WTC11 (cell line): ENCODE results near the gene RACGAP1. TPM values are rescaled to one million over a fixed set of nuclear protein-coding genes. Genes with fewer than 3 reads are reported as not detected.

ENCODE experiments used
- ATAC-seq: fragments of 200-7000 bp; cut with Tn5 transposase; 2 replicates; pipeline ENCODE4 v1.10.0; 2021; ENCODE audit warnings: mild to moderate bottlenecking, moderate library complexity
- CTCF ChIA-PET: fragments of 300-600 bp; sonication (Branson Sonifier 250); formaldehyde crosslinking; loops from one replicate; lab custom pipeline; 2021; ENCODE audit warnings: antibody characterized with exemption; lab: Charles Lee
- POLR2A ChIA-PET: fragments of 350-600 bp; sonication (Branson Sonifier 250); formaldehyde crosslinking; loops from one replicate; lab custom pipeline; 2021; ENCODE audit warnings: antibody characterized with exemption; lab: Charles Lee
- DNase-seq: peaks from one replicate; pipeline ENCODE4 v3.0.0; 2021; ENCODE audit warnings: low spot score
- H3K27ac Mint-ChIP-seq: 2 replicates; pipeline ENCODE4 v1.8.0; 2021; ENCODE audit warnings: mixed read lengths
- H3K27me3 Mint-ChIP-seq: 2 replicates; pipeline ENCODE4 v1.8.0; 2021; ENCODE audit warnings: low read depth, mild to moderate bottlenecking, moderate library complexity, mixed read lengths
- H3K36me3 Mint-ChIP-seq: 2 replicates; pipeline ENCODE4 v1.8.0; 2021; ENCODE audit warnings: mixed read lengths
- H3K4me1 Mint-ChIP-seq: 2 replicates; pipeline ENCODE4 v1.8.0; 2022; ENCODE audit warnings: mixed read lengths
- H3K4me3 Mint-ChIP-seq: 2 replicates; pipeline ENCODE4 v1.8.0; 2021; ENCODE audit warnings: mild to moderate bottlenecking, moderate library complexity, mixed read lengths
- H3K9me3 Mint-ChIP-seq: 2 replicates; pipeline ENCODE4 v1.8.0; 2021; ENCODE audit warnings: mixed read lengths
- EMX1 ChIP-seq: fragments of 250-450 bp; sonication (Bioruptor Pico); IDR thresholded peaks from 2 replicates; pipeline ENCODE4 v1.8.0; 2021; ENCODE audit warnings: mild to moderate bottlenecking
- FOXP1 ChIP-seq: sonication (generic); formaldehyde crosslinking; IDR thresholded peaks from 2 replicates; pipeline ENCODE4 v1.8.0; 2022; ENCODE audit warnings: missing genetic modification reagents, mild to moderate bottlenecking, moderate library complexity, borderline replicate concordance
- GTF2I ChIP-seq: fragments of 250-450 bp; sonication (Bioruptor Pico); conservative IDR thresholded peaks from 2 replicates; pipeline ENCODE4 v1.4.0; 2021; ENCODE audit warnings: mild to moderate bottlenecking
- MYBL2 ChIP-seq: sonication (generic); formaldehyde crosslinking; IDR thresholded peaks from 2 replicates; pipeline ENCODE4 v1.8.1; 2023; ENCODE audit warnings: mild to moderate bottlenecking, moderate library complexity, missing genetic modification reagents
- NFYB ChIP-seq: sonication (generic); formaldehyde crosslinking; conservative IDR thresholded peaks from 2 replicates; pipeline ENCODE4 v1.8.0; 2022; ENCODE audit warnings: low read depth, missing genetic modification reagents
- RORB ChIP-seq: fragments of 250-450 bp; sonication (Bioruptor Pico); IDR thresholded peaks from 2 replicates; pipeline ENCODE4 v1.9.0; 2021; ENCODE audit warnings: mild to moderate bottlenecking
- SMAD4 ChIP-seq: sonication (generic); formaldehyde crosslinking; IDR thresholded peaks from 2 replicates; pipeline ENCODE4 v1.8.0; 2022; ENCODE audit warnings: mild to moderate bottlenecking, missing genetic modification reagents
- SOX15 ChIP-seq: fragments of 250-450 bp; sonication (Bioruptor Pico); IDR thresholded peaks from 2 replicates; pipeline ENCODE4 v1.9.0; 2021; ENCODE audit warnings: mild to moderate bottlenecking
- TEAD4 ChIP-seq: sonication (generic); formaldehyde crosslinking; IDR thresholded peaks from 2 replicates; pipeline ENCODE4 v1.8.0; 2022; ENCODE audit warnings: mild to moderate bottlenecking, missing genetic modification reagents
- TP53 ChIP-seq: sonication (generic); formaldehyde crosslinking; IDR thresholded peaks from 2 replicates; pipeline ENCODE4 v1.8.1; 2023; ENCODE audit warnings: mild to moderate bottlenecking, missing genetic modification reagents
- USF2 ChIP-seq: sonication (generic); formaldehyde crosslinking; IDR thresholded peaks from 2 replicates; pipeline ENCODE4 v1.8.1; 2023; ENCODE audit warnings: mild to moderate bottlenecking, missing genetic modification reagents, moderate library complexity
- ZBTB21 ChIP-seq: sonication (generic); formaldehyde crosslinking; IDR thresholded peaks from 2 replicates; pipeline ENCODE4 v1.8.1; 2023; ENCODE audit warnings: mild to moderate bottlenecking, missing genetic modification reagents, borderline replicate concordance
- ZNF138 ChIP-seq: sonication (generic); formaldehyde crosslinking; conservative IDR thresholded peaks from 2 replicates; pipeline ENCODE4 v1.8.1; 2022; ENCODE audit warnings: mild to moderate bottlenecking, moderate library complexity, missing genetic modification reagents
- ZNF219 ChIP-seq: sonication (generic); formaldehyde crosslinking; IDR thresholded peaks from 2 replicates; pipeline ENCODE4 v1.8.0; 2023; ENCODE audit warnings: missing genetic modification reagents, mild to moderate bottlenecking, borderline replicate concordance
- ZNF263 ChIP-seq: sonication (generic); formaldehyde crosslinking; IDR thresholded peaks from 2 replicates; pipeline ENCODE4 v1.8.1; 2022; ENCODE audit warnings: low read depth, mild to moderate bottlenecking, moderate library complexity, missing genetic modification reagents
- ZNF396 ChIP-seq: fragments of 250-450 bp; sonication (Bioruptor Pico); IDR thresholded peaks from 2 replicates; pipeline ENCODE4 v1.8.0; 2021; ENCODE audit warnings: mild to moderate bottlenecking, moderate library complexity, borderline replicate concordance
- ZNF423 ChIP-seq: fragments of 250-450 bp; sonication (Bioruptor Pico); IDR thresholded peaks from 2 replicates; pipeline ENCODE4 v2.1.2; 2022; ENCODE audit warnings: mild to moderate bottlenecking, moderate library complexity
- total RNA-seq: library from RNA; stranded (reverse); gene quantifications from 3 replicates; pipeline ENCODE4 v1.2.3, GENCODE V29; 2021
- TF ChIP-seq, protein P1 (sequence below): fragments of 250-450 bp; sonication (Bioruptor Pico); IDR thresholded peaks from 2 replicates; pipeline ENCODE4 v1.8.0; 2021; ENCODE audit warnings: mild to moderate bottlenecking
- TF ChIP-seq, protein P2 (sequence below): sonication (generic); formaldehyde crosslinking; IDR thresholded peaks from 2 replicates; pipeline ENCODE4 v1.8.0; 2022; ENCODE audit warnings: mild to moderate bottlenecking, missing genetic modification reagents
- TF ChIP-seq, protein P3 (sequence below): sonication (generic); formaldehyde crosslinking; IDR thresholded peaks from 2 replicates; pipeline ENCODE4 v1.8.0; 2022; ENCODE audit warnings: mild to moderate bottlenecking, missing genetic modification reagents
- TF ChIP-seq, protein P4 (sequence below): sonication (generic); formaldehyde crosslinking; conservative IDR thresholded peaks from 2 replicates; pipeline ENCODE4 v1.8.1; 2022; ENCODE audit warnings: mild to moderate bottlenecking, missing genetic modification reagents
- TF ChIP-seq, protein P5 (sequence below): sonication (generic); formaldehyde crosslinking; IDR thresholded peaks from 2 replicates; pipeline ENCODE4 v1.8.1; 2022; ENCODE audit warnings: mild to moderate bottlenecking, missing genetic modification reagents, moderate library complexity, borderline replicate concordance
- TF ChIP-seq, protein P6 (sequence below): sonication (generic); formaldehyde crosslinking; conservative IDR thresholded peaks from 2 replicates; pipeline ENCODE4 v1.8.1; 2023; ENCODE audit warnings: mild to moderate bottlenecking, low read depth, missing genetic modification reagents, moderate library complexity

The RACGAP1 gene
- total RNA-seq, 1 experiment from 2014 or later: 87.7 TPM

DNA sequence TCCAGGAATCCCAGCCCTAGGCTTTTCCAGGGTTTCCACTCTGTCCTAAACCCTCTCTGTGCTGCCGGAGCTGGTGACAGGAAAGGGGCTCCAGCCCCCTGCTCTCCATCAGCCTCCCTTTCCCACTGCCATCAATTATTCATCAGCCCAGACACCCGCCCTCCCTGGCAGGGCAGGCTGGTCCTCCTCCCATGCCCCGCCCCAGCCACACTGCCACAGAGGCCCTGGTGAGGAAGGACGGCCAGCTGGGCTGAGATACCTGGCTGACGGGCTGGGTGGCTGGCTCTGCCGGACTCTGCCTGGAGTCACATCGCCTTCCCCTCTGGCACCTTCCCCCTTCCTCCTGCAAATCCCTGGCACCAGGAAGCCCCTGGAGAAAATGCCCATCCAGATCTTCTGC is 47.9 kb upstream of the RACGAP1 start:
- no peak for ATAC-seq
- POLR2A ChIA-PET: no interaction called here
- peaks cover 20% of the 10 kb centered on the region for H3K4me1 Mint-ChIP-seq
- H3K9me3 Mint-ChIP-seq: no peaks in the 10 kb centered on the region
- H3K27me3 Mint-ChIP-seq: no peaks in the 10 kb centered on the region
- TF ChIP-seq SOX15 (CRISPR knock-in tag) (no peak), TEAD4 (CRISPR knock-in tag) (no peak), ZNF138 (CRISPR knock-in tag) (no peak), TP53 (CRISPR knock-in tag) (no peak), ZNF396 (no peak), ZNF219 (CRISPR knock-in tag) (no peak), NFYB (no peak), FOXP1 (CRISPR knock-in tag) (no peak), GTF2I (CRISPR knock-in tag) (no peak), SMAD4 (CRISPR knock-in tag) (no peak), MYBL2 (CRISPR knock-in tag) (no peak), EMX1 (CRISPR knock-in tag) (no peak), ZNF423 (no peak), USF2 (CRISPR knock-in tag) (no peak), ZBTB21 (CRISPR knock-in tag) (no peak)
- TF ChIP-seq, protein P1, sequence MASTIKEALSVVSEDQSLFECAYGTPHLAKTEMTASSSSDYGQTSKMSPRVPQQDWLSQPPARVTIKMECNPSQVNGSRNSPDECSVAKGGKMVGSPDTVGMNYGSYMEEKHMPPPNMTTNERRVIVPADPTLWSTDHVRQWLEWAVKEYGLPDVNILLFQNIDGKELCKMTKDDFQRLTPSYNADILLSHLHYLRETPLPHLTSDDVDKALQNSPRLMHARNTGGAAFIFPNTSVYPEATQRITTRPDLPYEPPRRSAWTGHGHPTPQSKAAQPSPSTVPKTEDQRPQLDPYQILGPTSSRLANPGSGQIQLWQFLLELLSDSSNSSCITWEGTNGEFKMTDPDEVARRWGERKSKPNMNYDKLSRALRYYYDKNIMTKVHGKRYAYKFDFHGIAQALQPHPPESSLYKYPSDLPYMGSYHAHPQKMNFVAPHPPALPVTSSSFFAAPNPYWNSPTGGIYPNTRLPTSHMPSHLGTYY (CRISPR knock-in tag): no peak
- TF ChIP-seq, protein P2, sequence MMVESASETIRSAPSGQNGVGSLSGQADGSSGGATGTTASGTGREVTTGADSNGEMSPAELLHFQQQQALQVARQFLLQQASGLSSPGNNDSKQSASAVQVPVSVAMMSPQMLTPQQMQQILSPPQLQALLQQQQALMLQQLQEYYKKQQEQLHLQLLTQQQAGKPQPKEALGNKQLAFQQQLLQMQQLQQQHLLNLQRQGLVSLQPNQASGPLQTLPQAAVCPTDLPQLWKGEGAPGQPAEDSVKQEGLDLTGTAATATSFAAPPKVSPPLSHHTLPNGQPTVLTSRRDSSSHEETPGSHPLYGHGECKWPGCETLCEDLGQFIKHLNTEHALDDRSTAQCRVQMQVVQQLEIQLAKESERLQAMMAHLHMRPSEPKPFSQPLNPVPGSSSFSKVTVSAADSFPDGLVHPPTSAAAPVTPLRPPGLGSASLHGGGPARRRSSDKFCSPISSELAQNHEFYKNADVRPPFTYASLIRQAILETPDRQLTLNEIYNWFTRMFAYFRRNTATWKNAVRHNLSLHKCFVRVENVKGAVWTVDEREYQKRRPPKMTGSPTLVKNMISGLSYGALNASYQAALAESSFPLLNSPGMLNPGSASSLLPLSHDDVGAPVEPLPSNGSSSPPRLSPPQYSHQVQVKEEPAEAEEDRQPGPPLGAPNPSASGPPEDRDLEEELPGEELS (CRISPR knock-in tag): no peak
- TF ChIP-seq, protein P3, sequence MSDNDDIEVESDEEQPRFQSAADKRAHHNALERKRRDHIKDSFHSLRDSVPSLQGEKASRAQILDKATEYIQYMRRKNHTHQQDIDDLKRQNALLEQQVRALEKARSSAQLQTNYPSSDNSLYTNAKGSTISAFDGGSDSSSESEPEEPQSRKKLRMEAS (CRISPR knock-in tag): no peak
- TF ChIP-seq, protein P4, sequence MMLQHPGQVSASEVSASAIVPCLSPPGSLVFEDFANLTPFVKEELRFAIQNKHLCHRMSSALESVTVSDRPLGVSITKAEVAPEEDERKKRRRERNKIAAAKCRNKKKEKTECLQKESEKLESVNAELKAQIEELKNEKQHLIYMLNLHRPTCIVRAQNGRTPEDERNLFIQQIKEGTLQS: no peak
- TF ChIP-seq, all 79 proteins: peak for 0
- no peak overlapping the region for H3K4me3 Mint-ChIP-seq
- no peak overlapping the region for H3K27ac Mint-ChIP-seq
- no peak for DNase-seq
- CTCF ChIA-PET: interaction anchor here (1.7 to 3.8 kb wide), 5 partner anchors 12 to 106 kb away, joined by 11 to 25 read pairs (median 15); partner anchors contain the start of genes COX14 and SMARCD1
- no peaks in the 10 kb centered on the region for H3K36me3 Mint-ChIP-seq

- no peaks in the 10 kb centered on the region for H3K9me3 Mint-ChIP-seq
- no peak for ATAC-seq
- ChIA-PET POLR2A (no interaction called here), CTCF (interaction anchor here (1.0 to 10.9 kb wide), 9 partner anchors 13 to 104 kb away, joined by 3 to 219 read pairs (median 11); partner anchors contain the start of genes AQP6, COX14, GPD1 and RACGAP1)
- H3K4me1 Mint-ChIP-seq: peaks cover 20% of the 10 kb centered on the region
- no peak for DNase-seq
- no peak overlapping the region for H3K4me3 Mint-ChIP-seq
- no peak overlapping the region for H3K27ac Mint-ChIP-seq
- H3K36me3 Mint-ChIP-seq: no peaks in the 10 kb centered on the region
- no peaks in the 10 kb centered on the region for H3K27me3 Mint-ChIP-seq
- no peak for TF ChIP-seq ZNF263 (CRISPR knock-in tag)
- TF ChIP-seq, protein P5, sequence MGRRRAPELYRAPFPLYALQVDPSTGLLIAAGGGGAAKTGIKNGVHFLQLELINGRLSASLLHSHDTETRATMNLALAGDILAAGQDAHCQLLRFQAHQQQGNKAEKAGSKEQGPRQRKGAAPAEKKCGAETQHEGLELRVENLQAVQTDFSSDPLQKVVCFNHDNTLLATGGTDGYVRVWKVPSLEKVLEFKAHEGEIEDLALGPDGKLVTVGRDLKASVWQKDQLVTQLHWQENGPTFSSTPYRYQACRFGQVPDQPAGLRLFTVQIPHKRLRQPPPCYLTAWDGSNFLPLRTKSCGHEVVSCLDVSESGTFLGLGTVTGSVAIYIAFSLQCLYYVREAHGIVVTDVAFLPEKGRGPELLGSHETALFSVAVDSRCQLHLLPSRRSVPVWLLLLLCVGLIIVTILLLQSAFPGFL (CRISPR knock-in tag): no peak
- TF ChIP-seq, protein P1 (CRISPR knock-in tag): no peak
- no peak for TF ChIP-seq RORB (CRISPR knock-in tag)
- no peak for TF ChIP-seq FOXP1 (CRISPR knock-in tag)
- TF ChIP-seq, protein P6, sequence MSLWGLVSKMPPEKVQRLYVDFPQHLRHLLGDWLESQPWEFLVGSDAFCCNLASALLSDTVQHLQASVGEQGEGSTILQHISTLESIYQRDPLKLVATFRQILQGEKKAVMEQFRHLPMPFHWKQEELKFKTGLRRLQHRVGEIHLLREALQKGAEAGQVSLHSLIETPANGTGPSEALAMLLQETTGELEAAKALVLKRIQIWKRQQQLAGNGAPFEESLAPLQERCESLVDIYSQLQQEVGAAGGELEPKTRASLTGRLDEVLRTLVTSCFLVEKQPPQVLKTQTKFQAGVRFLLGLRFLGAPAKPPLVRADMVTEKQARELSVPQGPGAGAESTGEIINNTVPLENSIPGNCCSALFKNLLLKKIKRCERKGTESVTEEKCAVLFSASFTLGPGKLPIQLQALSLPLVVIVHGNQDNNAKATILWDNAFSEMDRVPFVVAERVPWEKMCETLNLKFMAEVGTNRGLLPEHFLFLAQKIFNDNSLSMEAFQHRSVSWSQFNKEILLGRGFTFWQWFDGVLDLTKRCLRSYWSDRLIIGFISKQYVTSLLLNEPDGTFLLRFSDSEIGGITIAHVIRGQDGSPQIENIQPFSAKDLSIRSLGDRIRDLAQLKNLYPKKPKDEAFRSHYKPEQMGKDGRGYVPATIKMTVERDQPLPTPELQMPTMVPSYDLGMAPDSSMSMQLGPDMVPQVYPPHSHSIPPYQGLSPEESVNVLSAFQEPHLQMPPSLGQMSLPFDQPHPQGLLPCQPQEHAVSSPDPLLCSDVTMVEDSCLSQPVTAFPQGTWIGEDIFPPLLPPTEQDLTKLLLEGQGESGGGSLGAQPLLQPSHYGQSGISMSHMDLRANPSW (CRISPR knock-in tag): no peak
Observed at GRCh38 chr12:50072198-50072907, 47.1 kb upstream of the RACGAP1 start.
